Smooth muscle cell (in vitro differentiated cells): Measurements from ENCODE around the gene MED16. TPM values are rescaled to one million over a fixed set of nuclear protein-coding genes. Genes with fewer than 3 reads are reported as not detected.

Source experiments
- DNase-seq: peaks from one replicate; lab custom pipeline; 2025; ENCODE audit not compliant: unreplicated experiment; lab: John Stamatoyannopoulos, UW
- H2AFZ ChIP-seq: fragments of 200-600 bp; sonication (generic); 2 replicates; pipeline ENCODE4 v1.6.0; 2016; ENCODE audit warnings: antibody characterized with exemption, low read depth, mild to moderate bottlenecking
- H3F3A ChIP-seq: fragments of 200-600 bp; sonication (generic); 2 replicates; pipeline ENCODE4 v1.6.0; 2017; ENCODE audit warnings: antibody characterized with exemption, low read depth
- H3K27ac ChIP-seq: fragments of 200-600 bp; sonication (generic); 2 replicates; pipeline ENCODE4 v1.5.1; 2016; ENCODE audit warnings: low read depth, mild to moderate bottlenecking
- H3K27me3 ChIP-seq: fragments of 200-600 bp; sonication (generic); 2 replicates; pipeline ENCODE4 v1.6.1; 2016; ENCODE audit warnings: low read depth, mild to moderate bottlenecking
- H3K36me3 ChIP-seq: fragments of 200-600 bp; sonication (generic); 2 replicates; pipeline ENCODE4 v1.5.1; 2016; ENCODE audit warnings: low read depth
- H3K4me1 ChIP-seq: fragments of 200-600 bp; sonication (generic); 2 replicates; pipeline ENCODE4 v1.5.1; 2016; ENCODE audit warnings: low read depth
- H3K4me2 ChIP-seq: fragments of 200-600 bp; sonication (generic); 2 replicates; pipeline ENCODE4 v1.6.0; 2016; ENCODE audit warnings: mild to moderate bottlenecking
- H3K4me3 ChIP-seq: fragments of 200-600 bp; sonication (generic); 2 replicates; pipeline ENCODE4 v1.5.1; 2016; ENCODE audit warnings: mild to moderate bottlenecking
- H3K79me2 ChIP-seq: fragments of 200-600 bp; sonication (generic); 2 replicates; pipeline ENCODE4 v1.6.0; 2016; ENCODE audit warnings: low read depth, mild to moderate bottlenecking
- H3K9ac ChIP-seq: fragments of 200-600 bp; sonication (generic); 2 replicates; pipeline ENCODE4 v1.6.0; 2016; ENCODE audit warnings: low read depth
- H3K9me3 ChIP-seq: fragments of 200-600 bp; sonication (generic); replicated peaks from 2 replicates; pipeline ENCODE4 v1.5.1; 2016; ENCODE audit warnings: low read depth
- H4K20me1 ChIP-seq: fragments of 200-600 bp; sonication (generic); 2 replicates; pipeline ENCODE4 v1.6.0; 2016; ENCODE audit warnings: low read depth
- WGBS: methylation state at CpG from one replicate; pipeline ENCODE4 v1.1.7; 2016; ENCODE audit warnings: low lambda C conversion rate; 5-methylcytosine and 5-hydroxymethylcytosine counted together
- polyA plus RNA-seq: library from polyadenylated mRNA; unstranded; fragments of >200 nt; fragmentation: Nextera tagmentation; extraction: Ambion mirVana; gene quantifications from 2 replicates; pipeline ENCODE4 v1.2.1, GENCODE V29; 2016
- total RNA-seq: library from RNA; depleted of rRNA; stranded (reverse); fragments of >200 nt; gene quantifications from 2 replicates; pipeline ENCODE4 v1.2.3, GENCODE V29; 2014
- TF ChIP-seq, protein P1 (sequence below): fragments of 200-600 bp; sonication (generic); IDR thresholded peaks from 2 replicates; pipeline ENCODE4 v1.5.1; 2017; ENCODE audit warnings: borderline replicate concordance, mild to moderate bottlenecking, antibody characterized with exemption; ENCODE audit not compliant: insufficient read depth, poor library complexity, severe bottlenecking

MED16 gene
- total and polyA plus RNA-seq, 2 experiments from 2014 or later = 25.2 to 87.1 TPM

DNA sequence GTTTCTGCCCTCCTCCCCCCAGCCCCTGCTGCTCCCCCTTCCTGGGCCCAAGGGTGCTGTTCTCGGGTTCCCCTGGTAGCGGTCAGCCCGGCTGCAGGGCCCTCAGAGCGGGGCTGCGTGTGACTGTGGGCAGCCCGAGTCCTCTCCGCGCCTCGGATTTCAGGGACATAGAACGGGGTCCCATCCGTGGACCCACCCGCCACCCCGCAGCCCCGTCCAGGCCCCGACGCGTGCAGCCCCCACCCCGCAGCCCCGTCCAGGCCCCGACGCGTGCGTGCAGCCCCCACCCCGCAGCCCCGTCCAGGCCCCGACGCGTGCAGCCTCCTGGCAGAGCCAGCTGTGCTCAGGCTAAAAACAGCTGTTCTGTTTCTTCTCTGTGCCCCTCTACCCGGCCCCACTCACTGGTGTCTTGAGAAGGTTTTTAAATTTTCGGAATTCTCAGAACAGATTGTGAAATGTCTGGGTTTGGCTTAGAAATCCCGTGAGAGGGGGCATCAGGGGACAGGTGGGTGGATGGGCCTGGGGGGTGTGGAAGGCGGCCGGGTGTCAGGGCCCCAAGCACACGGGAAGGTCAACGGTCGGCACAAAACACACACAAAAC lies 57.7 kb downstream of the MED16 start:
- Histone ChIP-seq H4K20me1 (no peaks in the 10 kb centered on the region), H3F3A (no peaks in the 10 kb centered on the region), H3K9ac (no peak overlapping the region), H3K4me2 (no peak overlapping the region), H2AFZ (no peak overlapping the region), H3K4me3 (no peak overlapping the region), H3K27ac (no peak overlapping the region), H3K9me3 (no peaks in the 10 kb centered on the region), H3K36me3 (no peaks in the 10 kb centered on the region), H3K27me3 (no peaks in the 10 kb centered on the region), H3K4me1 (no peaks in the 10 kb centered on the region), H3K79me2 (no peaks in the 10 kb centered on the region)
- no peak for DNase-seq
- 87% methylated on average over 23 of the region's 36 CpGs for WGBS
- TF ChIP-seq, protein P1, sequence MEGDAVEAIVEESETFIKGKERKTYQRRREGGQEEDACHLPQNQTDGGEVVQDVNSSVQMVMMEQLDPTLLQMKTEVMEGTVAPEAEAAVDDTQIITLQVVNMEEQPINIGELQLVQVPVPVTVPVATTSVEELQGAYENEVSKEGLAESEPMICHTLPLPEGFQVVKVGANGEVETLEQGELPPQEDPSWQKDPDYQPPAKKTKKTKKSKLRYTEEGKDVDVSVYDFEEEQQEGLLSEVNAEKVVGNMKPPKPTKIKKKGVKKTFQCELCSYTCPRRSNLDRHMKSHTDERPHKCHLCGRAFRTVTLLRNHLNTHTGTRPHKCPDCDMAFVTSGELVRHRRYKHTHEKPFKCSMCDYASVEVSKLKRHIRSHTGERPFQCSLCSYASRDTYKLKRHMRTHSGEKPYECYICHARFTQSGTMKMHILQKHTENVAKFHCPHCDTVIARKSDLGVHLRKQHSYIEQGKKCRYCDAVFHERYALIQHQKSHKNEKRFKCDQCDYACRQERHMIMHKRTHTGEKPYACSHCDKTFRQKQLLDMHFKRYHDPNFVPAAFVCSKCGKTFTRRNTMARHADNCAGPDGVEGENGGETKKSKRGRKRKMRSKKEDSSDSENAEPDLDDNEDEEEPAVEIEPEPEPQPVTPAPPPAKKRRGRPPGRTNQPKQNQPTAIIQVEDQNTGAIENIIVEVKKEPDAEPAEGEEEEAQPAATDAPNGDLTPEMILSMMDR = no peak

DNA sequence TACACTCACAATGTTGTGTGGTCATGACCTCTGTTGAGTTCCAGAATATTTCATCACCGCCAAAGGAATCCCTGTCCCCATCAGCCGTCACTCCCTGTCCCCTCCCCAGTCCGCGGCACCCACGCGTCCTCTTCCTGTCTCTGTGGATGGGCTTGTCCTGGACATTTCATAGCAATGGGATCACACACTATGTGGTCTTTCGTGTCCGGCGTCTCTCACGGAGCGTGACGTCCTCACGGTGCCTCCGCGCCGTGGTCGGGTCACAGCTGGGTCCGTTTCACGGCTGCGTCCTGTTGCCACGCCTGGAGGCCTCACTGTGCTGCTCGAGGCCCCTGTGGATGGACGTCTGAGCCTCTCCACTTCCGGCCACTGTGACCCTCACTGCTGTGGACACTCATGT lies 58.8 kb downstream of the MED16 start:
- H3K4me1 ChIP-seq = no peaks in the 10 kb centered on the region
- H3K9ac ChIP-seq = no peak overlapping the region
- DNase-seq = no peak
- no peaks in the 10 kb centered on the region for H3K36me3 ChIP-seq
- no peaks in the 10 kb centered on the region for H3K27me3 ChIP-seq
- TF ChIP-seq, protein P1 = no peak
- H3K79me2 ChIP-seq = no peaks in the 10 kb centered on the region
- 90% methylated on average over 22 of the region's 24 CpGs for WGBS
- H3K4me2 ChIP-seq = no peak overlapping the region
- no peak overlapping the region for H3K4me3 ChIP-seq
- no peak overlapping the region for H3K27ac ChIP-seq
- H3F3A ChIP-seq = no peaks in the 10 kb centered on the region
- no peaks in the 10 kb centered on the region for H4K20me1 ChIP-seq
- H3K9me3 ChIP-seq = no peaks in the 10 kb centered on the region
- H2AFZ ChIP-seq = no peak overlapping the region

DNA sequence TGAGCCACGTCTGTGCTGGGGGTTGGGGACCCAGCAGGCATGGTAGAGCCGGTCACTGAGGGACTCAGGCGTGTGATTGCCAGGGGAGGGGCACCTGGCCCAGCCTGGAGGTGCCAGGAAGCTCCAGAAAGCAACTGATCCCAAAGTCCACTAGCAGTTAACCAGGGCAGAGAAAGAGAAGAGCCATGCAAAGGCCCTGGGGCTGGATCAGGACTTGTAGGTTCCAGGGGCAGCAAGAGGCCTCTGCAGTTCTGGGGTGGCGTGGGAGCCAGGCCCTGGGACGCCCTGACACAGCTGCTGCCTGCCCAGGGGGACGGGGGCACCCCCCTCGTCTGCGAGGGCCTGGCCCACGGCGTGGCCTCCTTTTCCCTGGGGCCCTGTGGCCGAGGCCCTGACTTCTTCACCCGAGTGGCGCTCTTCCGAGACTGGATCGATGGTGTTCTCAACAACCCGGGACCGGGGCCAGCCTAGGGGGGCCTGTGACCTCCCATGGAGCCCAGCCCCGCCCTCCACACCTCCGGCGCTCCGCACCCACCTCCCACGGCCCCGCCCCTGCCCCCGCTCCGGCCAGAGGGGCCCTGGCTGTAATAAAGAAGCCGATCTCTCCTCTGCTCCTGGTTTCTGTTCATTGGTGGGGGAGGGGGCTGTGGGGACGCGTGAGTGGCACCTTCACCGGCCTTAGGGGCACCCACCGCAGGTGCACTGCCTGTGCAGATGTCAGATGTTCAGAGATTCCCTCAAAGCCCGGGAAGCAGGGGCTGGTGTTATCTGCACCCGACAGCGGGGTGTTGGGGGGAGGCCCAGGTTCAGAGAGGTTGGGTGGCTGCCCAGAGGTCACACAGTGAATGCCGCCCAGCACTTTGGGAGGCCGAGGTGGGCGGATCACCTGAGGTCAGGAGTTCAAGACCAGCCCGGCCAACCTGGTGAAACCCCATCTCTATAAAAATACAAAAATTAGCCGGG lies 61.3 kb downstream of the MED16 start:
- Histone ChIP-seq H3K27ac (no peak overlapping the region), H3K36me3 (no peaks in the 10 kb centered on the region), H3K9me3 (no peaks in the 10 kb centered on the region), H3K79me2 (no peaks in the 10 kb centered on the region), H3K4me2 (no peak overlapping the region), H3K4me1 (no peaks in the 10 kb centered on the region), H3K27me3 (no peaks in the 10 kb centered on the region), H3K4me3 (no peak overlapping the region), H4K20me1 (no peaks in the 10 kb centered on the region), H3K9ac (no peak overlapping the region), H2AFZ (no peak overlapping the region), H3F3A (no peaks in the 10 kb centered on the region)
- DNase-seq = no peak
- TF ChIP-seq, protein P1 = no peak
- 88% methylated on average over 34 of the region's 38 CpGs for whole genome bisulfite sequencing
